NCI-H2107 treated with DMSO at 0.1 percent for 48 hours (cell line): ENCODE results near the gene AKIRIN2.

Experiments
- DNase-seq: peaks from one replicate; lab custom pipeline; 2025; ENCODE audit not compliant: unreplicated experiment; lab: John Stamatoyannopoulos, UW

The AKIRIN2 gene

DNA sequence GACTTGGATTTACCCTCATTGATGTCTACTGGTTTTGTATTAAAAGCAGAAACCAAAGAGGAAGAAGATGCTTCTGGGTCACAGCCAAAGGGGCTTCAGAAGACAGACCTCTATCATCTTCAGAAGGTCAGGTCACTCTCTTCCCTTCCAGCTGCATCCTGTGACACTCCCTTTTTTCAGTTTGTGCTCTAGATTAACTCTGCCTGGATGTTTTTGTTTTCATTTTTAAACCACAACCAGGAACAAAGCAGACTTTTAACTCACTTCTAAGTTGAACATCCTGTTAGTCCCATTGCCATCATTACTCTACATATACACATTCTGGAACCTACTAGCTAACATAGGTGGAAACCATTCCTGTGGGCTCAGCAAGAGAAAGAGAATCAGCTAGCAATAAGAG, 45.2 kb downstream of the AKIRIN2 start:
- no peak for DNase-seq

DNA sequence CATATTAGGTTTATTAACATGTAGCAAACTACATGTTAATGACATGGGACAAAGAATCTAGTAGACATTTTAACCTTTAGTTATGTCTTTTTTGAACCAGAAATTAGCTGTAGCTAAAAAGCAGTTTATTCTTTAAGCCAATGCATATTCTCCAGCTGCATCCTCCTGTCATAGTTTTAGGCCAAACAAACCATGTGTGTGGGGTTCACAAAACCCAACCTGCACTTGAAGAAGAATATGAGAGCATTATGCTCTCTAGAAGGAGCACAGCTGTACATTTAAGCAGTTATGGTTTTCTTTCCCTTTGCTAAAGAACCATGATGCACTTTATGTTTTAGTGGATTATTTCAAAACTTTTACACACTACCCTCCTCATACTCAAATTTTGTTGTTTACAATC, 46.2 kb downstream of the AKIRIN2 start:
- no peak for DNase-seq

DNA sequence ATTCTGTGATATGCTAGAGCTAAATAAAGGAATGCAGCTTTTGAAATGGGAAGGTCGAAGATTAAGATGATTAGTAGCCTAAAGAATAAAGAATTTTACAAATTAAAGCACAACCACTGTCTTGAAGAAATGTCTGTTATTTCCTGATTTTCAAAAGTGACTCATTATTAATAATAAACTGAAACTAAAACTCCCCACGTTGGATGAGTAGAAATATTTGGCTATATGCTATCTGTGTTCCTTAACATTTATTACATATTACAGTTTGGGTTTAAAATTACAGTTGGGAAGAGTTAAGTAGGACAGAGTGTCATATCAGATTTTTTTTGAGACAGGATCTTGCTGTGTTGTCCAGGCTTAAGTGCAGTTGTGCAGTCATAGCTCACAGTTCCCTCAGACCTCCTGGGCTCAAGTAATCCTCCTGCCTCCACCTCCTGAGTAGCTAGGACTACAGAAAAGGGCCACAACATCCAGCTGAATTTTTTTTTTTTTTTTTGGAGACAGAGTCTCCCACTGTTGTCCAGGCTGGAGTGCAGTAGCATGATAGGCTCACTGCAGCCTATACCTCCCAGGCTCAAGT, 47.1 kb downstream of the AKIRIN2 start:
- DNase-seq = no peak

DNA sequence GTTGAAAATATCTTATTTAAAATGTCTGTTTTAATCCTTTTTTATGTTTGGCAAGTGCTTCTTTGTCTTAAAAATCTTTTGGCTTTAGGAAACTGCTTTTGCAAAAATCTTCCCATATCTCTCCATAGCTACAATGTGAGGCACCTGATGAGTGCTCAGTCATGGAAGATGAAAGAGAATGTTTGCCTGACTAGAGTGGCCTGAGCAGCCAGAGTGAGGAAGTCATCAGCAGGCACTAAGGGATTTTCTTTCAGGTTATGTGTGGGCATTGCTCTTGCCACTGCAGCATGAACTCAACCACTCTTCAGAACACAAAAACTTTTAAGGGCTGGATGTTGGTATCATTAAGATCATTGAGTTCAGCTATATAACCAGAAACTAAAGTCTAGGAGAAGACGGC, 47.9 kb downstream of the AKIRIN2 start:
- DNase-seq = no peak

DNA sequence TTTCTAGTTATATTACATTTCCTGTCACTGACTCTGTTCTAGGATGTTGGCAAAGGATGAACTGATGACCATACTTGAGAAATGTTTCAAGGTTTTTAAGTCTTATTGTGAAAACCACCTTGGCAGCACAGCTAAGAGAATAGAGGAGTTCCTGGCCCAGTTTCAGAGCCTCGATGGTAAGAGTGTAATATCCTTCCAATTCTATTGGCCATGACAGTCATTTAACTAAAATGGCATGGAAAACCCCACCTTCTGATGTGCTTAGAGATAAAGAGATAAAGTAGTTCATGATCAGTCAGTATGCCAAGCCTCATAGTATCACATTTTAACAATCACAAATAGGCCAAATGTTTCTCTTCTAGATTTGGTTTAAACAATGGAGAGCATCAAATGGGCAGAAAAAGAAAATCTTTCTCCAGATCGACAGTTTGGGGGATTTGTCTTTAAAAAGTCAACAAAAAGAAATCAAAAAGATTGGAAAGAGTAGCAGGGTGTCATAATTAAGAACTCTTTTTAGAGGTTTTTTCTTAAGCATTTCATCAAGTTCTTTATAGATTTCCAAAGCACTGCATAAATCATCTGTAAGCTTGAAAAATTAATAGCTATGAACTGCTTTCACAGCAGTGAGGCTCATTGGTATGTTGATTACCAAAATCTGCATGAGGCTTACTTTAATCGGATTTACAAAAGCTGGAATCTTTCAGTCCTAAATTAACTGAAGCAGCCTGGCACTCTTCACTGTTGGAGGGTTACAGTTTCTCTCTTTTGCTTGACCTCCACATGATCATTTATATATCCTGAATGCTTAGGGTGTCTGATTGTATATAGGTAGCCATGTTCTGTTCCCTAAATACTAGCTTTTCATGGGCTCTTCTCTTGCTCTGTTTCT, 48.7 kb downstream of the AKIRIN2 start:
- no peak for DNase-seq

DNA sequence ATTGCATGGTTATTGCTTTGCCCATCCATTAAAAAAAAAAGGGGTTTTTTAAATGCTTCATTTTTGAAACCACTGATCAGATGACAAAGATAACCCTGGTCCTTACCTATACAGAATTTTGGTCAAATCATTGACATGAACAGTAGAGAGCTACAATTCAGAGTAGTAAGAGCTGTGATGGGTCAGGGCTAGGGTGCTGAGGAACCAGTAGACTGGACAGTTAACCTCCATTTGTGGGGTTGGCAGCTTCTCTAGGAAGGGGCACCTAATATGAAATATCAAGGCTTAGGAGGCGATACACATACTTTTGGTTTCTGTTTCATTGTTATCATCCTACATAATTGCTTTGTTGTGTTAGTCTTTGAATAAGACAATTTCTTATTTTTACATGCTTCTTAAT, 57.0 kb downstream of the AKIRIN2 start:
- DNase-seq = no peak

DNA sequence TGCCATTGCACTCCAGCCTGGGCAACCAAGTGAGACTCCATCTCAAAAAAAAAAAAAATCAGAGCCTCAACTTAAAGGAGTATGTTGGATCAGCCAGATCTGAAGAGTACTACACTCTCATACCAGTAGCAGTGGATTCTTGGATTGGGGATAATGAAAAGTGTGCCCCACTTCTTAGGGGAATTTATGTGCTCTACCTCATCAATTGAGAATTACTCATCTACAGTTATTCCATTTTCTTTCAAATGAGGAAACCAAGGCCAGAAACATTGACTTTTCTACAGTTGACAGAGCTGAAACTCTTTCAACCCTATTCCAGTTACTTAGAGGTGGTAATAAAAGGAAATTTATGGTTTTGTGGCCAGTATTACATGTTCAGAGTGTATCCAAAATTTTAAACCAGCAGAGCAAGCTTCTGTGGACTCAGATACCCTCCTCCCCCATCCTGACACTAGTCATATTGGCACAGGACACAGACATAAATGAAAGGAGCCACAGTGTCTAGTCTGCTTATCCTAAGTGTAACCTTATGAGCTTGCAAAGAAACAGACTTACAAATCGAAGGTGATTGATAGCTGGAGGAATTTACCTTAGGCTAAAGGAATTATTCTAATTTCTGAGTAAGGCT, 60.9 kb downstream of the AKIRIN2 start:
- DNase-seq = no peak

DNA sequence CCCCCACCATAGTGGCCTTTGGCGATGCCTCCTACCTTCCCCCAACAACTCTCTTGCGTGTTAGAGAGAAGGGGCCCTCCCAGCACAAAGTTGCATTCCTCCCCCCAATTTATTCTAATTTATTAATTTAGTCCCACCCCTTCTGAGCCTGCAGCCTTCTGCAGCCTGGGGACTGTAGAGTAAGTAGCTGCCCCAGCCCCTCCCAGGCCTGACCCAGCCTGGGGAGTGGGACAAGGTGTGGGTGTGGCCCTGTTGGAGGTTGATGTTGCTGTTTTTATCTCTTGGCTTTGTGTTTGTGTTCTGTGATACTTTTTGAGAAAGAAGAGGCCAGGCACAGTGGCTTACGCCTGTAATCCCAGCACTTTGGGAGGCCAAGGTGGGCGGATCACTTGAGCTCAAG, 62.7 kb downstream of the AKIRIN2 start:
- no peak for DNase-seq

DNA sequence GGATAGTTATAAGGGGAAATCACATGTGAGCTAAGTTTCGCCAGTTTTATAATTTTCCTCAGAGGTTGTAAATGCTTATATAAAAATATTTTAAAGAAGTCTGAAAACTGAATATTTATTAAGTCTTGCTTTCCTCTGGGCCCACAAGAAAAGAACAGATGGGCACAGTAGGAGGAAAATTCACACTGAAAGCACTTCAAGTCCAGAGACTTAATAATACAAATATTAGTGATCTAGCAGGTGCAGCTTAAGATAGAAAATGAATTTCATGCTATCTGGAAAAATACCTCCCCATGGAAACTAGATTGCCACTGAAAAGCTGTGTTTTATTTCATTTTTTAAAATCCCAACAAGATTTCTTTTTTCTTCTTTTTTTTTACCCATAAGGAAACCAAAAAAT, 64.9 kb downstream of the AKIRIN2 start:
- DNase-seq = no peak

DNA sequence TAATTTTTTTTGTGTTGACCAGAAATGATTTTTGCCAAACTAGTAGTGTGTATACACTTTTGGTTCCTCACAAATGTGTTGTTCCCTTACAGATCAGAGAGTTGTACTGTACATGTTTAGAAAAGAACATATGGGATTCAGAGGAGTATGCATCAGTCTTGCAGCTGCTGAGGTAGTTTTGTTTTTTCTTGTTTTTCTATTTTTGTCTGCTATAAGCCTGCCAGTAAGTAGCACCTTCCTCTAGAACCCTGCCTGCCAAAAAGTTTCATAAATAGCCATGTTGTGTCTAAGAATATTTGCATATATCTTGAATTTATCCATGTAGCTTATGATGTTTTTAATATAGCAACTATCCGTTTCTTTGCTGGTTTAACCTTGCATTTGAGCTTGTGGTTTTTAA, 65.7 kb downstream of the AKIRIN2 start:
- no peak for DNase-seq

DNA sequence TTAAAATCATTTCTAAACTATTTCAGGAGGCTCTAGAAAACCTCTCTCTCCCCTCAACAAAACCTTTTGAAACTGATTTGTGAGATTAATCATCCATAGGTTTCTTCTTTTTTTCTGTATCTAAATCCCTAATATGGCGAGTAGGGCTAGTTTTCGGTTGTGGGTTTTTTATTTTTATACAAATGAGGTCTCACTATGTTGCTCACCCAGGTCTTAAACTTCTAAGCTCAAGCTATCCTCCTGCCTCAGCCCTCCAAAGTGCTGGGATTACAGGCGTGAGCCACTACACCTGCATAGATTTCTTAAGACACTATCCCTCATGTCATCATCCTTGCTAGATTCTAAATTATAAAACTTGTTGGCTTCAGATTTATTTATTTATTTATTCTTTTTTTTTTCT, 68.2 kb downstream of the AKIRIN2 start:
- DNase-seq = no peak

DNA sequence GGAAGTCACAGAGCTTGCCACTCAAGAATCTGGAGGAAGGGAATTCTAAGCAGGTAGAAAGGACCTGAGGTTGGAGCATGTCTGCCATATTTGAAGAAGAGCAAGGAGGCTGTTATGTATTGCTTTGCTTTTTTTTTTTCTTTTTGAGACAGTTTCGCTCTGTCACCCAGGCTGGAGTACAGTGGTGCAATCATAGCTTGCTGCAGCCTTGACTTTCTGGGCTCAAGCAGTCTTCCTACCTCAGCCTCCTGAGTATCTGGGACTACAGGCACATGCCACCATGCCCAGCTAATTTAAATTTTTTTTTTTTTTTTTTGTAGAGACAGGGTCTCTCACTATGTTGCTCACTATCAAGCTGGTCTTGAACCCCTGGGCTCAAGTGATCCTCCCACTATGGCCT, 71.3 kb downstream of the AKIRIN2 start:
- no peak for DNase-seq

DNA sequence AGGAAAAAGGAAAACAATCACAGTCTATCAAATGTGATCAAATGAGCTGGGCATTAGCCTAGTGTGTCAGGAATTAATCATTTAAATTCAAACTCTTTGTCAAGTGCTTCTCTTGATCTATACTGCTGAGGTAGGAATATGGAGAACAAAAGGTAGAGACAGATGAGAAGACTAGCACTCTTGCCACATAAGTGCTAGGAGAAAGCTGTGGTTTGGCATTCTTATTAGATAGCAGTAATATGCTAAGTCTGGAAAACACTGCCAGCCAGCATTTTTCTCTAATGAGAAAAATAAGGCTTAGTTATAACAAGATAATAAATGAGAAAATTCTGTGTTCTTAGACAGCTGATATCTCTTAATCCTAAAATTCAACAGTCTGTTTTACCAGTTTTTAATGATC, 73.2 kb downstream of the AKIRIN2 start:
- DNase-seq = no peak

DNA sequence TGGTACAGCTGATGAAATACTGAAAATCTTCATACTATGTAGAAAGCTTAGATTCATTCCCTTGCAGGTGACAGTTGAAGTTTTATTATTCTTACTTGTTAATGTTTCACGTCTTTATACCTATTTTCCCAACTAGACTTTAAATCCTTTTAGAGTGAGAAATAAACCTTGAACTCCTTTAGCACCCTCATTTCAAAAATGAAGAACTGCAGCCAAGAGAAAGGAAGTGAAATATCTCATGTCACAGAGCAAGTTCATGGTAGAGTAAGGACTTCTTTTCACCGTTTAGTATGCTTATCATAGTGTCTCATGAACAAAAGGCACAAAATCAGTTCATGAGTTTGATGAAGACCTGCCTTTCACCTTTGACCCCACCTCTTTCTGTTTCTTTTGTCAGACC, 73.6 kb downstream of the AKIRIN2 start:
- DNase-seq = no peak
